HepG2 (cell line): ENCODE data around the gene PAQR3. TPM values are rescaled to one million over a fixed set of nuclear protein-coding genes. Genes with fewer than 3 reads are reported as not detected.

ENCODE experiments used
- ATAC-seq: fragments of 200-7000 bp; cut with Tn5 transposase; 3 replicates; pipeline ENCODE4 v1.9.1; 2020; ENCODE audit warnings: mild to moderate bottlenecking, moderate library complexity
- BruUV-seq: library from RNA; stranded (reverse); fragments of 400-500 nt; replicated peaks from 2 replicates; lab custom pipeline; 2021; lab: Mats Ljungman, UMichigan
- CTCF ChIA-PET: fragments of 300-600 bp; formaldehyde crosslinking; extraction: SDS; loops from one replicate; lab custom pipeline; 2021; ENCODE audit warnings: low total read pairs, inconsistent platforms, low intra/inter-chr PET ratio; lab: Yijun Ruan, JAX
- POLR2A ChIA-PET: fragments of 350-600 bp; sonication (Branson Sonifier 250); formaldehyde crosslinking; loops from one replicate; lab custom pipeline; 2020; ENCODE audit warnings: antibody characterized with exemption, inconsistent platforms; lab: Yijun Ruan, JAX
- DNase-seq: peaks from one replicate; pipeline ENCODE4 v3.0.0-alpha.2; 2015; ENCODE audit warnings: low spot score
- FAIRE-seq: peaks from 3 replicates; lab custom pipeline; 2011; peaks lifted over from hg19 to GRCh38; lab: Jason Lieb, UNC
- H2AFZ ChIP-seq: one replicate; pipeline ENCODE4 v1.6.1; 2011; ENCODE audit warnings: low read length, inconsistent platforms
- H3K27ac ChIP-seq: fragments of 300-600 bp; 3 replicates; pipeline ENCODE4 v1.8.0; 2011; ENCODE audit warnings: mixed run types, mild to moderate bottlenecking, mixed read lengths, low read length, inconsistent platforms; ENCODE audit not compliant: insufficient read depth; ENCODE audit errors: extremely low read length
- H3K27me3 ChIP-seq, 2 experiments: fragments of 200-600 bp in 1 of 2; 2 replicates in 1 of 2; 3 replicates in 1 of 2; pipeline versions ENCODE4 v1.6.0 to v1.8.0; 2011; ENCODE audit warnings: low read length in 2 of 2, mild to moderate bottlenecking in 2 of 2, moderate library complexity in 2 of 2, inconsistent platforms in 1 of 2; ENCODE audit not compliant: insufficient read depth in 2 of 2, control insufficient read depth in 1 of 2
- H3K36me3 ChIP-seq, 2 experiments: fragments of 200-600 bp in 1 of 2; replicated peaks in 1 of 2; 2 replicates in 1 of 2; 3 replicates in 1 of 2; pipeline versions ENCODE4 v1.5.1 to v1.8.0; 2011; ENCODE audit warnings: low read length in 2 of 2, inconsistent platforms in 1 of 2; ENCODE audit not compliant: insufficient read depth in 2 of 2, control insufficient read depth in 1 of 2
- H3K4me1 ChIP-seq: 2 replicates; pipeline ENCODE4 v1.5.1; 2012; ENCODE audit warnings: low read length, inconsistent platforms; ENCODE audit not compliant: insufficient read depth
- H3K4me2 ChIP-seq: 2 replicates; pipeline ENCODE4 v1.6.0; 2011; ENCODE audit warnings: low read depth, low read length, inconsistent platforms
- H3K4me3 ChIP-seq, 3 experiments: fragments of 200-600 bp in 1 of 3; sonication (generic), shearing (Covaris generic) in 1 of 3; replicated peaks in 1 of 3; 2 replicates each; pipeline ENCODE4 v1.5.1; 2011 to 2016; ENCODE audit warnings: low read length in 3 of 3, inconsistent platforms in 2 of 3, low read depth in 2 of 3, mild to moderate bottlenecking in 2 of 3, control low read depth in 1 of 3, mixed read lengths in 1 of 3; ENCODE audit not compliant: insufficient read depth in 1 of 3
- H3K79me2 ChIP-seq: one replicate; pipeline ENCODE4 v1.6.1; 2011; ENCODE audit warnings: low read length, inconsistent platforms; ENCODE audit not compliant: insufficient read depth
- H3K9ac ChIP-seq: 2 replicates; pipeline ENCODE4 v1.6.0; 2011; ENCODE audit warnings: mild to moderate bottlenecking, low read depth, low read length, inconsistent platforms; ENCODE audit not compliant: insufficient read depth
- H3K9me3 ChIP-seq: 2 replicates; pipeline ENCODE4 v1.5.1; 2012; ENCODE audit warnings: mild to moderate bottlenecking, low read length
- H4K20me1 ChIP-seq: 2 replicates; pipeline ENCODE4 v1.6.0; 2011; ENCODE audit warnings: inconsistent platforms, mild to moderate bottlenecking, low read length, moderate library complexity; ENCODE audit not compliant: insufficient read depth
- AHDC1 ChIP-seq: sonication (generic); formaldehyde crosslinking; IDR thresholded peaks from 2 replicates; pipeline ENCODE4 v1.5.1; 2020; ENCODE audit warnings: mild to moderate bottlenecking, missing genetic modification reagents, borderline replicate concordance
- ARID5B ChIP-seq: IDR thresholded peaks from 2 replicates; pipeline ENCODE4 v1.4.0; 2020; ENCODE audit warnings: mild to moderate bottlenecking, missing genetic modification reagents
- CEBPB ChIP-seq: IDR thresholded peaks from 2 replicates; pipeline ENCODE4 v1.6.1; 2011; ENCODE audit warnings: low read depth, low read length, improper control_type of control experiment, borderline replicate concordance
- GATA4 ChIP-seq: sonication (generic); IDR thresholded peaks from 2 replicates; pipeline ENCODE4 v1.6.1; 2016; ENCODE audit warnings: antibody characterized with exemption, low read depth, borderline replicate concordance
- HIVEP1 ChIP-seq: sonication (generic); formaldehyde crosslinking; IDR thresholded peaks from 2 replicates; pipeline ENCODE4 v1.4.0; 2020; ENCODE audit warnings: mild to moderate bottlenecking, missing genetic modification reagents
- LCORL ChIP-seq, 2 experiments: fragments of 450-650 bp in 1 of 2; sonication (generic) in 1 of 2; formaldehyde crosslinking in 1 of 2; IDR thresholded peaks; 2 replicates each; pipeline versions ENCODE4 v1.5.0 to v1.6.1; 2017 to 2020; ENCODE audit warnings: antibody characterized with exemption in 1 of 2, missing genetic modification reagents in 1 of 2
- YEATS2 ChIP-seq: sonication (generic); formaldehyde crosslinking; IDR thresholded peaks from 2 replicates; pipeline ENCODE4 v1.4.0; 2020; ENCODE audit warnings: missing genetic modification reagents, borderline replicate concordance
- YEATS4 ChIP-seq: sonication (generic); formaldehyde crosslinking; IDR thresholded peaks from 2 replicates; pipeline ENCODE4 v1.4.0; 2020; ENCODE audit warnings: missing genetic modification reagents, borderline replicate concordance
- ZNF251 ChIP-seq: sonication (generic); formaldehyde crosslinking; IDR thresholded peaks from 2 replicates; pipeline ENCODE4 v1.9.0; 2021; ENCODE audit warnings: mild to moderate bottlenecking, missing genetic modification reagents
- ZNF547 ChIP-seq: sonication (generic); formaldehyde crosslinking; IDR thresholded peaks from 2 replicates; pipeline ENCODE4 v1.5.1; 2020; ENCODE audit warnings: mild to moderate bottlenecking, missing genetic modification reagents
- WGBS: methylation state at CpG from one replicate; pipeline ENCODE4 v1.1.6; 2017; ENCODE audit warnings: low lambda C conversion rate; 5-methylcytosine and 5-hydroxymethylcytosine counted together
- in situ Hi-C: cut with HindIII; loops from 2 replicates; pipeline ENCODE4 v1.10.0; 2017; ENCODE audit warnings: low pct_unique_long_range_greater_than_20kb; ENCODE audit not compliant: extremely low pct_ligation_motif_present
- intact Hi-C: fragments of 100-400 bp; cut with micrococcal nuclease; formaldehyde crosslinking; loops from one replicate; pipeline ENCODE4 v1.10.0; 2022; ENCODE audit not compliant: unreplicated experiment
- polyA plus RNA-seq, 8 experiments: library from polyadenylated mRNA; depleted of rRNA in 3 of 8; stranded (reverse) in 7 of 8; unstranded in 1 of 8; fragments of >200 nt; fragmentation: Illumina TruSeq in 4 of 8; extraction: Trizol in 4 of 8; gene quantifications; 2 replicates each; pipeline versions ENCODE4 v1.2.1 to v1.2.3, GENCODE V29; 2011 to 2016; ENCODE audit warnings: low read depth in 4 of 8, missing spikeins in 1 of 8, mixed read lengths in 1 of 8; ENCODE audit not compliant: insufficient read depth in 1 of 8
- total RNA-seq, 5 experiments: library from RNA; depleted of rRNA; stranded (reverse); fragments of >200 nt; fragmentation: Illumina TruSeq; extraction: Trizol; gene quantifications; 2 replicates each; pipeline ENCODE4 v1.2.3, GENCODE V29; 2016; ENCODE audit warnings: low read depth in 1 of 5
- TF ChIP-seq, protein P1 (sequence below): sonication (generic); formaldehyde crosslinking; IDR thresholded peaks from 2 replicates; pipeline ENCODE4 v1.8.1; 2023; ENCODE audit warnings: missing genetic modification reagents, mild to moderate bottlenecking, borderline replicate concordance
- TF ChIP-seq, protein P2 (sequence below): IDR thresholded peaks from 2 replicates; pipeline ENCODE4 v1.6.1; 2016; ENCODE audit warnings: missing compliant biosample characterization, missing genetic modification reagents, borderline replicate concordance
- TF ChIP-seq, protein P3 (sequence below): sonication (generic); formaldehyde crosslinking; IDR thresholded peaks from 2 replicates; pipeline ENCODE4 v1.4.0; 2020; ENCODE audit warnings: missing genetic modification reagents

The PAQR3 gene
- total and polyA plus RNA-seq, 2 of the 13 experiments (the other 11 are each of a cell fraction or from before 2014, with no cell fraction given), result 9.9 to 13.6 TPM

- CTCF ChIA-PET, result no interaction called here
- no peak for TF ChIP-seq YEATS2 (CRISPR knock-in tag)
- TF ChIP-seq AHDC1 (CRISPR knock-in tag), result no peak
- TF ChIP-seq YEATS4, result no peak
- TF ChIP-seq GATA4, result no peak
- no peak for TF ChIP-seq HIVEP1 (CRISPR knock-in tag)
- TF ChIP-seq CEBPB, result no peak
- TF ChIP-seq ZNF251 (CRISPR knock-in tag), result no peak
- TF ChIP-seq, protein P1, sequence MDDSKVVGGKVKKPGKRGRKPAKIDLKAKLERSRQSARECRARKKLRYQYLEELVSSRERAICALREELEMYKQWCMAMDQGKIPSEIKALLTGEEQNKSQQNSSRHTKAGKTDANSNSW, result no peak
- TF ChIP-seq ZNF547 (CRISPR knock-in tag), result no peak
- TF ChIP-seq, protein P2, sequence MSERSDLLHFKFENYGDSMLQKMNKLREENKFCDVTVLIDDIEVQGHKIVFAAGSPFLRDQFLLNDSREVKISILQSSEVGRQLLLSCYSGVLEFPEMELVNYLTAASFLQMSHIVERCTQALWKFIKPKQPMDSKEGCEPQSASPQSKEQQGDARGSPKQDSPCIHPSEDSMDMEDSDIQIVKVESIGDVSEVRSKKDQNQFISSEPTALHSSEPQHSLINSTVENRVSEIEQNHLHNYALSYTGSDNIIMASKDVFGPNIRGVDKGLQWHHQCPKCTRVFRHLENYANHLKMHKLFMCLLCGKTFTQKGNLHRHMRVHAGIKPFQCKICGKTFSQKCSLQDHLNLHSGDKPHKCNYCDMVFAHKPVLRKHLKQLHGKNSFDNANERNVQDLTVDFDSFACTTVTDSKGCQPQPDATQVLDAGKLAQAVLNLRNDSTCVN, result no peak
- no peak for TF ChIP-seq LCORL (IDR thresholded peaks at IDR 0.05)
- TF ChIP-seq LCORL (CRISPR knock-in tag; IDR thresholded peaks at IDR 0.05), result no peak
- no peak for TF ChIP-seq ARID5B (CRISPR knock-in tag)
- TF ChIP-seq, protein P3, sequence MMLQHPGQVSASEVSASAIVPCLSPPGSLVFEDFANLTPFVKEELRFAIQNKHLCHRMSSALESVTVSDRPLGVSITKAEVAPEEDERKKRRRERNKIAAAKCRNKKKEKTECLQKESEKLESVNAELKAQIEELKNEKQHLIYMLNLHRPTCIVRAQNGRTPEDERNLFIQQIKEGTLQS (CRISPR knock-in tag), result no peak
Observed at GRCh38 chr4:78936989-78937388, 2.2 kb downstream of the PAQR3 start.

More at GRCh38 chr4:78936989-78937388, 2.2 kb downstream of the PAQR3 start:
- Histone ChIP-seq H3K79me2 (no peaks in the 10 kb centered on the region), H3K9me3 (no peaks in the 10 kb centered on the region), H2AFZ (no peak overlapping the region), H3K4me3 (no peak overlapping the region), H3K27ac (no peak overlapping the region), H3K27me3 (peaks cover 0 to 12% of the 10 kb centered on the region in 2 experiments; a peak in 2 of 5 replicates), H3K4me1 (peaks cover 45% of the 10 kb centered on the region), H3K9ac (no peak overlapping the region), H3K4me2 (no peak overlapping the region), H3K36me3 (no peaks in the 10 kb centered on the region), H4K20me1 (no peaks in the 10 kb centered on the region)
- no TSS peak for BruUV-seq
- POLR2A ChIA-PET, result no interaction called here
- in situ Hi-C loops, result no loop called here
- no peak for ATAC-seq
- intact Hi-C loops, result no loop called here
- FAIRE-seq, result no peak
- no peak for DNase-seq
- 82% methylated on average over 4 of the region's 4 CpGs for WGBS
